ENCODE measurements around the gene SVEP1.
"Not testable (repeated sequence)": the region's sequence is repeated elsewhere in the genome, so short reads cannot be mapped to it uniquely, and the experiment has no call there.

The SVEP1 gene

GRCh38 chr9:110579034-110579861 lies at the start of gene SVEP1:
Gene SVEP1, minus strand, starts transcription at chr9:110579741. Its CDS starts 198 bp downstream, at chr9:110579543.
- no peak for DNase-seq (ENCODE audit: low read depth in 2 of 2)

GRCh38 chr9:110626101-110626829 lies 46.7 kb upstream of the SVEP1 start:
- no peak for DNase-seq (ENCODE audit: low read depth in 2 of 2)

- DNase-seq (ENCODE audit: low read depth in 2 of 2): no peak
Measured at GRCh38 chr9:110623462-110624025, 44.0 kb upstream of the SVEP1 start.

- DNase-seq (ENCODE audit: low read depth in 2 of 2): no peak
Measured at GRCh38 chr9:110622368-110622767, 42.8 kb upstream of the SVEP1 start.

DNA sequence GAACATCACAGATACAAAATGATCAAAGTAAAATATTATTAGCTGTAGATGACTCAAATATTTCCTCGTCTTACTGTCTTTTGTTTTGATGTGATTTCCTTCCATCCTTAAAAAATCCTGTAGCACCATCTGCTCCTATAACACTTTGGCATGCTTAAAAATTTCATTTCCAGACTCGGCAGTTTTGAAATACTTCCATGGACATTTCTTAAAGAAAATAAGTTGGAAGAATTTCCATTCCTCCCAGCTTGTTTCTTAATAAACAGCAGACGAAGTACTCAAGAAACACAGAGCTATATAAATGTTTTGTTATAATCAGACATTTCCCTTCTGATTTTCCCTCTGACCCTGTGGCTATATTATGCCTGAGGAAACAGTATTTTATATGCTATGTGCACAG lies 41.2 kb upstream of the SVEP1 start:
- DNase-seq (ENCODE audit: low read depth in 2 of 2): no peak

GRCh38 chr9:110619831-110620230 lies 40.3 kb upstream of the SVEP1 start:
- no peak for DNase-seq (ENCODE audit: low read depth in 2 of 2)

DNA sequence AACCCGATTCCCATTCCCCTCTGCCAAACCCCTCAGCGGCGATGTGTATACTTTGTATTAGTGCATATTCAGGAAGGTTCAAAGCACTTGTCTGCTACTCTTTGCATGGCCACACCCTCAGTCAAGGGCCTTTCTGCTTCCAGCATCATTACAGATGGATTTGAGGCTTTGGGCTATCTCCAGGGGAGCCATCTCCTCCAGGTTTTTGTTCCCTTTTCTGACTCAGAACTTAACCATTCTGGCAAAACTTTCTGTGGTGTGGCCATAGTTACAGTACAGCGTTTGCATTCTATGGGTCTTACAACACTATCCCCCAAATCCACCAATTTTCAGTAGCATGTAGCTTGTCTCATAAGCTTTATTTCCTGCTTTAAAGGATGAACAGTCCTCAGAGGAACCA lies 36.0 kb upstream of the SVEP1 start:
- DNase-seq (ENCODE audit: low read depth in 2 of 2): no peak

DNA sequence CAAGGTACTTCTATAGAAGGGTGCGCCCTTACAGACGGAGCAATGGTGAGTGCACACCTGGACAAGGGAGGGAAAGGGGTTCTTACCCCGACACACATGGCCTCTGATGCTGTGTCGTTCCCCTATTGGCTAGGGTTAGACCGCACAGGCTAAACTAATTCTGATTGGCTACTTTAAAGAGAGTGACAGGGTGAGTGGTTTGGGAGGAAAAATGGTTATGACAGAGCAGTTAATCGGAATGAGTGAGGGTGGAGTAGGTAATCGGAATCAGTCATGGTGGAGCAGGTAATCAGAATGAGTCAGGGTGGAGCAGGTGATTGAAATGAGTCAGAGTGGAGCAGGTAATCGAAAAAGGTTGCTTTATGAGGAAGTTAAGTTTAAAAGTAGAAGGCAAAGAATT lies 35.0 kb upstream of the SVEP1 start:
- DNase-seq (ENCODE audit: low read depth in 2 of 2): not testable (repeated sequence)

GRCh38 chr9:110606179-110606790 lies 26.7 kb upstream of the SVEP1 start:
- no peak for DNase-seq (ENCODE audit: low read depth in 2 of 2)

DNA sequence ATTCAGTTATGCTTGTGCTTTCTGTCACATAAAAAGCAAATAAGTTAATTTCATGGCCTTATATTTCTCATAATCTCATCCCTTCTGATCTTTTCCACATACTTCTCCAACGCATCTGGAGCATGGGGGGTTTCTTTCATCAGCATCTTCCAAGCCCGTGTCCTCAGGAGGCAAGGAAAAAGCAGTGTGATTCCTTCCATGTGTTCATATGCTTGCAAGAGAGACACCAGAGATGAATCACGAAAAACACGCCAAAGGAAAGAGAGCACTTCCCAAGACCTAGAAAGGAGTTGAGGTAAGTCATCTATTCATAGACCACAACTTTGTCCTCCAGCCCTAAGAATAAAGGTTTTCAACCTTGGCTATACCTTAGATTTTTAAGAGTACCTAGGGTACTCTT lies 26.0 kb upstream of the SVEP1 start:
- no peak for DNase-seq (ENCODE audit: low read depth in 2 of 2)

DNA sequence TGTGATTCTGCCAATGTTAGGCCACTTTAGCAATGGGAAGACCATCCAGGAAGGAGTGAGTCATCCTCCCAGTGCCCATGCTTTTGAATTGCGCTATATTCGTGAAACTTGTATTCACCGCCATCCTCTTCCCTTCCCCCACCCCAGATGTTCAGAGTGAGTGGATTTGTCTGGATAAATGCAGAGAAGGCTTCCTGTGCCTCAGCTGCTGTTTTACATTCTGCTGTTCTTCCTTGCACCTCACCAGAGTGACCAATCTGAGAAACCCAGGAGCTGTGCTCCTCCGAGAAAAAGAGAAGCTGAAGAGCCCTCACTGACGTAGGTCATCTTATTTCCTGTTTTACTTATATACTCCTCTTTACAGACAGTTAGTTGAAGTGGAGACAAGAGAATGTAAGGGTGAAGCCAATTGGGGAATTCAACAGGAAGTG lies 24.6 kb upstream of the SVEP1 start:
- DNase-seq (ENCODE audit: low read depth in 2 of 2): no peak

DNA sequence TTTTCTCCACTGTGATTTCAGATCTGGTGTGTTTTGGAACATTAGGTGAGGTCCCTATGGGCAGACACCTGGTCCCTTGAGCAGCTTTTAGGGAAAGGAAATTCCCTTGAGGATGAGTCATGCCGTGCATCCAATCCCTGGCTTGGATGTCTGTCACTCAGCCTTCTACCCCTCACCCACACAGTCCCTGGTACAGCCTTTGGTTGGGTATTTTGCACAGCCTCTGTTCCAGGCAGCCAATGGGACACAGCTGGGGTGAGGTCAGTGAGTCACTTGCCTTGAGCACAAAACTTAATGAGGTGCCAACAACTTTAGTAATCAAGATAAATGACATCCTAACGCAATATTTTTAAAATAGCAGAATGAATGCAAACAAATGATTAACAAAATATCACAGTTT lies 22.7 kb upstream of the SVEP1 start:
- DNase-seq (ENCODE audit: low read depth in 2 of 2): no peak

DNA sequence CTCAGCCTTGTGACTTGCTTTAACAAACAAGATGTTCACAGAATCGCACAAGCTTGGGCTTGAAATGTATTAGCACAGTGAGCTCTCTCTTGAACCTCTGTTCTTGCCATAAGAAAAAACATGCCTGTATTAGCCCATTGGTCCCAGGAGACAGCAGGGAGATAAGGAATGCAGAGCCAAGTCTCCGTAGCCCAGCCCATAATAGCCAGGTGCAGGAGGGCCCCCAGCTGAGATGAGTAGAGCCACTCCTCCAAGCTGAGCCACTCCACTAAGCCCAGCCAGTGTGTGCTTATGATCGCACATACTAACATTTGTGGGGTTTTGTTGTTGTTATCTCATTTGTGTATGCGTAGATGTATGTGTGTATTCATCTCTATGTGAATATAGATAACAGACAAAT lies 21.6 kb upstream of the SVEP1 start:
- DNase-seq (ENCODE audit: low read depth in 2 of 2): no peak

GRCh38 chr9:110599468-110599867 lies 19.9 kb upstream of the SVEP1 start:
- no peak for DNase-seq (ENCODE audit: low read depth in 2 of 2)

- no peak for DNase-seq (ENCODE audit: low read depth in 2 of 2)
Measured at GRCh38 chr9:110592044-110592830, 12.7 kb upstream of the SVEP1 start.

- DNase-seq (ENCODE audit: low read depth in 2 of 2): no peak
Measured at GRCh38 chr9:110591526-110591925, 12.0 kb upstream of the SVEP1 start.

DNA sequence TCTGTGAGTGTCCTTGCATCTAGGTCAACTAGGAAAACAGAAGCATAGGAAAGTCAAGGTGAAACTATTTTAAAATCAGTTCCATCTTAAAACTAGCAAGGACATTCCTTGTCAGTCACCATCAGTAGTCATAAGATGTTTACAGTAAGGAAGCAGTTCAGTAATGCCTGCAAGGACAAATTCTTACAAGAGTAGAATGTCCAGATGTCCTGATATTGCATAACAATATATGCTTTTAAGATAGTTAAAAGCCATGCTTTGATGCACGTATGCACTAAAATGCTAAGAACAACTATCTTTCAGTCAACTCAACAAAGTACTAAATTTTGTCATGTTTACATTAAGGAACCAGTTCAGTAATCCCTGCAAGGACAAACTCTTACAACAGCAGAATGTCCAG lies 11.3 kb upstream of the SVEP1 start:
- DNase-seq (ENCODE audit: low read depth in 2 of 2): no peak

DNA sequence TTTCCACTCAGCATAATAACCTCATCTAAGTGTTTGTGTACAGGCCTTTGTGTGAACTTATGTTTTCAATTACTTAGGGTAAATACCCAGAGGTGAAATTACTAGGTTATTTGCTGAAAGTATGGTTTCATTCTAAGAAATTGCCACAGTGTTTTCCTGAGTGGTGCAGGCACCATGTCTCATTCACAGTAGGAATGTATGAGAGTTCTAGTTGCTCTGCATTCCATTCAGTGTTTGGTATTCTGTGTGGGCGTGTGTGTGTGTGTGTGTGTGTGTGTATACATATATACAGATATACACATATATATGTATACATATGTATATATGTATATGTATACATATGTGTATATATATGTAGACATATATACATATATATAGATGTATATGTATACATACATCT lies 8.8 kb upstream of the SVEP1 start:
- no peak for DNase-seq (ENCODE audit: low read depth in 2 of 2)

DNA sequence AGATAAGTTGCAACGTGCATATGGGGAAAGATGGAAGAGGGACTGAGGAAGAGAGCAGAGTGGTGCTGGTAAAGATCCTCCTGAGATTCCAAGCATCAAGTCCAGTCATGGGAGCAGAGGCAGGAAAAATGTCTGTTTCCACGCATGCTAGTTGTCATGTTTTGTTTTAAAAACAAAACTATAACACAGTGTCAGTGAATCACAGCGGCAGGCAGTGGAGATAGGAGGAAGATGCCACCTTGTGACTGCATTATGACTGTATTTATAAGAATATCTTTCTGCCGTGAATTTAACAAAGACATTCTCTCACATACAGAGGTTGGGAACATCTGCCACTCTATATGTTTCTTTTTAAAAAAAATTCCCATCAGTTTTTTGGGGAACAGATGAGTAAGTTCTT lies 3.7 kb upstream of the SVEP1 start:
- DNase-seq (ENCODE audit: low read depth in 2 of 2): no peak

DNA sequence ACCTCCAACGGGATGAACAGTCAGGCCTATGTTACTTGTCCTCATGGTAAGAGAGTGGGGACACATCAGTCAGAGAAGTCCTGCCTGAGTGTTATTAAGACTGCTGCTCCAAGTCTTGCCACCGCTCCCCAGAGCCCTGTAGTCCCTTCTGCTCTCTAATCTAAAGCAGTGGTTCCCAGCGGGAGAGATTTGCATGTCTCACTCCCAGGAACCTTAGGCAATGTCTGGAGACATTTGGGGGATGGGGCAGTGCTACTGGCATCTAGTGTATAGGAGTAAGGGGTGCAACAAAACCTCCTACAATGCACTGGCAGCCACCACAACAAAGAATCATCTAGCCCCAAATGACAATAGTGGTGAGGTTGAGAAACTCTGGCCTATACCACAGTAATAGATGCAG lies 2.6 kb upstream of the SVEP1 start:
- DNase-seq (ENCODE audit: low read depth in 2 of 2): no peak

DNA sequence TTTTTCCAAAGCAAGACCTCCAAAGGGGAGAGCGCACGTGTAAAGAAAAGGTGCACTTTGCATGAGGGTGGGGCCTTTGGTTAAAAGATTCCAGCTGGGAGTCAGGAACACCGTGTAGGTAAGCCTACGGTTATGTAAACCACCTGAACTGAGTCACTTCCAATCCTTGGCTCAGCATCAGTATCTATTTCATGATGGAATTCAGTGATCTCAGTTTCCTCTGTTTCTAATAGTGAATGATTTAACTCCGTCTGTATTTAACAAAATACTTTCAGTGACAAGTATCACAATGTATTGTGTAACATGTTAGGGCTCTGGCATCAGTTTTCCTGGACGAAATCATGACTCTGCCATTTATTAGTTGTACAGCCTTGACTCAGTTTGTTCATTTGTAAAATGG lies 1.3 kb upstream of the SVEP1 start:
- DNase-seq (ENCODE audit: low read depth in 2 of 2): no peak

DNA sequence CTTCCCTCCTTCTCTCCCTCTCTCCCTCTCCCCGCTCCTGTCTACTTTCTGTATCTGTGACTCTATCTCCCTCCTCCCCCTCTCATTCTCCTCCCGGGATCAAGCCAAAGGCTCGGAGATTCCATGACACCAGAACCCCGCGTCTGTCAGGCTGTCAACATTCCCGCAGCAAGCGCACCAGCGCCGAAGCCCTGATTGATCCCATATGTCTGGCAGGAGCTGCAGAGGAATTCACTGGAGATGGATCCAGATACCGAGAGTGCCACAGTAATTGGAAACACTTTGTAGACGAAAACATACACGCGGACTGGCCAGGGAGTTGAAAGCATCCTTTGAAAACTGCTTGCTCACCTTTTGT lies 300 bp upstream of the SVEP1 start:
- DNase-seq (ENCODE audit: low read depth in 2 of 2): no peak
